ENCODE results near the gene TPSB2. TPM values are rescaled to one million over a fixed set of nuclear protein-coding genes. Genes with fewer than 3 reads are reported as not detected.
A peak's percentile ranks its signal among the peaks of the same experiment; 100 is the strongest.

Gene TPSB2
- total RNA-seq, 1 experiment from 2014 or later, result not detected

DNA sequence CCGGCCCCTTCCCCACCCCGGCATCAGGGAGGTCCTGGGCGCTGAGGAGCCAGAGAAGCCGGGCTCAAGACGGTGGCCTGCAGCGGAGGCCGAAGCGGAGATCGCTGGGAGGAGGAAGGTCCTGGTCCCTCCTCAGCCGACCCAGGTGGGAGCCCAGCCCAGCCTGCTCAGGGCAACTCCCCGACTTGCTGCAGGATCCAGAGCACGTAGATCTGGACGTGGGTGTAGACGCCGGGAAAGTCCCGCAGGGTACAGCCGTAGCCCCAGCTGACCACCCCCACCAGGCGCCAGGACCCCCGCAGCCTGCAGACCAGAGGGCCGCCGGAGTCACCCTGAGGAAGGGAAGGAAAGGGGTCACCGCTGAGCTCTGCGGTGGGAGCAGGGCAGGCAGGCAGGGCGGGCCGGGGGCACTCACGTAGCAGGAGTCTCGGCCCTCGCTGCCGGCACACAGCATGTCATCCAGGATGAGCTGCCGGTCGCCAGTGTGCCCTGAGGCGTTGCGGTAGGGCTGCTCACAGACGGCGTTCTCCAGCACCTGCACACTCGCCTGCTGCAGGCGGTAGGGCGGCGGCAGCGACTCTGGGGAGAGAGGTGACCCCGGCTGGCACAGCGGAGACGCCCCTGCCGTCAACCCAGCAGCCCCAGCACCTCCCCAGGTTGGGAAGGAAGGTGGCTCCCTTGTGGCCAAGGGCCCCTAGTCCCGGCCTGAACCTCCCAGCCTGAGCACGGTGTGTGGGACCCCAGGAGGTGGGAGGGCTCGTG lies 31.3 kb upstream of the TPSB2 start:
- BruUV-seq (replicated peaks), result no TSS peak
- H3K9ac ChIP-seq (ENCODE audit: low read length), result no peak overlapping the region
- ATAC-seq, result peak; percentile 39
- no peaks in the 10 kb centered on the region for H3K36me3 ChIP-seq (ENCODE audit: low read depth, low read length)
- H3F3A ChIP-seq (ENCODE audit: low read length, unreplicated experiment), result no peaks in the 10 kb centered on the region
- intact Hi-C loops (cut with micrococcal nuclease), result no loop called here
- H2AFZ ChIP-seq (ENCODE audit: low read length), result no peak overlapping the region
- CTCF ChIA-PET, result no interaction called here
- no peak for TF ChIP-seq EZH2phosphoT487 (IDR thresholded peaks at IDR 0.05; ENCODE audit: borderline replicate concordance, low read length)
- no peak for TF ChIP-seq EZH2 (IDR thresholded peaks at IDR 0.05; ENCODE audit: low read length, unreplicated experiment)
- no peak for TF ChIP-seq CTCF (conservative IDR thresholded peaks at IDR 0.05; ENCODE audit: low read depth, low read length)
- H3K27me3 ChIP-seq (ENCODE audit: low read length), result peaks cover 31% of the 10 kb centered on the region
- no peaks in the 10 kb centered on the region for H3K9me3 ChIP-seq (ENCODE audit: low read length)
- no peak overlapping the region for H3K27ac ChIP-seq (ENCODE audit: low read length)
- H3K4me1 ChIP-seq (ENCODE audit: insufficient read depth, low read length), result no peaks in the 10 kb centered on the region; the same call in 1 of the 2 replicates
- DNase-seq, result peak; percentile 48
- no peak overlapping the region for H3K4me3 ChIP-seq (ENCODE audit: low read length)
- peak overlapping the region; percentile 34; the same call in 1 of the 2 replicates for H3K4me2 ChIP-seq (ENCODE audit: low read length)
- no peaks in the 10 kb centered on the region for H3K79me2 ChIP-seq (ENCODE audit: low read length)
- POLR2A ChIA-PET (ENCODE audit: unreplicated experiment), result no interaction called here
- H4K20me1 ChIP-seq (ENCODE audit: low read length), result no peaks in the 10 kb centered on the region
- H3K9me2 ChIP-seq (replicated peaks; ENCODE audit: low read length), result no peaks in the 10 kb centered on the region

- ChIA-PET CTCF (no interaction called here), POLR2A (ENCODE audit: unreplicated experiment) (no interaction called here)
- no peak overlapping the region for H2AFZ ChIP-seq (ENCODE audit: low read length)
- no peaks in the 10 kb centered on the region for H3K9me3 ChIP-seq (ENCODE audit: low read length)
- no peak overlapping the region for H3K9ac ChIP-seq (ENCODE audit: low read length)
- H3K27ac ChIP-seq (ENCODE audit: low read length), result no peak overlapping the region
- H3K36me3 ChIP-seq (ENCODE audit: low read depth, low read length), result no peaks in the 10 kb centered on the region
- H3F3A ChIP-seq (ENCODE audit: low read length, unreplicated experiment), result no peaks in the 10 kb centered on the region
- DNase-seq (no peak), ATAC-seq (no peak)
- H3K4me3 ChIP-seq (ENCODE audit: low read length), result no peak overlapping the region
- no peak overlapping the region for H3K4me2 ChIP-seq (ENCODE audit: low read length)
- no TSS peak for BruUV-seq (replicated peaks)
- H4K20me1 ChIP-seq (ENCODE audit: low read length), result no peaks in the 10 kb centered on the region
- peaks cover 31% of the 10 kb centered on the region for H3K27me3 ChIP-seq (ENCODE audit: low read length)
- intact Hi-C loops (cut with micrococcal nuclease), result no loop called here
- no peaks in the 10 kb centered on the region for H3K9me2 ChIP-seq (replicated peaks; ENCODE audit: low read length)
- TF ChIP-seq EZH2 (IDR thresholded peaks at IDR 0.05; ENCODE audit: low read length, unreplicated experiment) (no peak), CTCF (conservative IDR thresholded peaks at IDR 0.05; ENCODE audit: low read depth, low read length) (no peak), EZH2phosphoT487 (IDR thresholded peaks at IDR 0.05; ENCODE audit: borderline replicate concordance, low read length) (no peak)
- H3K4me1 ChIP-seq (ENCODE audit: insufficient read depth, low read length), result no peaks in the 10 kb centered on the region; the same call in 1 of the 2 replicates
- no peaks in the 10 kb centered on the region for H3K79me2 ChIP-seq (ENCODE audit: low read length)
Observed at GRCh38 chr16:1260101-1260680, 30.2 kb upstream of the TPSB2 start.

DNA sequence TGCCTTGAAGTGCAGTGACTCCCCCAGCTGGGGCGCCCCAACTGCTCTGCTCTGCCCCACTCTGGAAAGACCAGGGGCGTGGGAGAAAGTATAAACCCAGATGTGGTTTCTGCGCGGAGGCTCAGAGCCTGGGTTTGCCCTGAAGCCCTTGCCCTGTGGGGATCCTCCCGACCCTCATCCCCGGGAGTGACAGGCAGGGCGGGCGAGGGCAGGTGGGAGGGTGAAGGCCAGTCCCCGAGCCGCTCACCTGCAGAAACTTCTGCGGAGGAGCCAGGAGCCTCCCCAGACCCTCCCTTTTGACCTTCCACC lies 29.7 kb upstream of the TPSB2 start:
- Histone ChIP-seq H3K9ac (ENCODE audit: low read length) (no peak overlapping the region), H3K4me3 (ENCODE audit: low read length) (no peak overlapping the region), H3F3A (ENCODE audit: low read length, unreplicated experiment) (no peaks in the 10 kb centered on the region), H4K20me1 (ENCODE audit: low read length) (no peaks in the 10 kb centered on the region), H3K9me2 (replicated peaks; ENCODE audit: low read length) (no peaks in the 10 kb centered on the region), H3K36me3 (ENCODE audit: low read depth, low read length) (no peaks in the 10 kb centered on the region), H3K4me2 (ENCODE audit: low read length) (no peak overlapping the region), H3K9me3 (ENCODE audit: low read length) (no peaks in the 10 kb centered on the region), H2AFZ (ENCODE audit: low read length) (no peak overlapping the region), H3K27me3 (ENCODE audit: low read length) (peaks cover 31% of the 10 kb centered on the region), H3K27ac (ENCODE audit: low read length) (no peak overlapping the region), H3K79me2 (ENCODE audit: low read length) (no peaks in the 10 kb centered on the region), H3K4me1 (ENCODE audit: insufficient read depth, low read length) (no peaks in the 10 kb centered on the region; the same call in 1 of the 2 replicates)
- TF ChIP-seq EZH2phosphoT487 (IDR thresholded peaks at IDR 0.05; ENCODE audit: borderline replicate concordance, low read length), result no peak
- no peak for TF ChIP-seq EZH2 (IDR thresholded peaks at IDR 0.05; ENCODE audit: low read length, unreplicated experiment)
- no peak for TF ChIP-seq CTCF (conservative IDR thresholded peaks at IDR 0.05; ENCODE audit: low read depth, low read length)
- no peak for DNase-seq
- ChIA-PET POLR2A (ENCODE audit: unreplicated experiment) (no interaction called here), CTCF (no interaction called here)
- no peak for ATAC-seq
- BruUV-seq (replicated peaks), result no TSS peak
- intact Hi-C loops (cut with micrococcal nuclease), result no loop called here
